ENCODE results near the gene OPCML.

- TF ChIP-seq CTCF (conservative IDR thresholded peaks at IDR 0.05; ENCODE audit: low read depth, low read length): no peak
- no peak for TF ChIP-seq EZH2 (IDR thresholded peaks at IDR 0.05; ENCODE audit: low read length, unreplicated experiment)
These were observed 261.1 kb downstream of the OPCML start for GRCh38 chr11:133271206-133271605.

Measured in PC-3 (cell line).